Right lobe of liver (tissue), 6 donors: ENCODE results near the gene HSD17B2. TPM values are rescaled to one million over a fixed set of nuclear protein-coding genes. Genes with fewer than 3 reads are reported as not detected.

Experiments used
- ATAC-seq, 4 donors: fragments of 200-7000 bp; cut with Tn5 transposase; one replicate each; pipeline ENCODE4 v1.9.1; 2020; ENCODE audit warnings: mild to moderate bottlenecking in 4 of 4, moderate library complexity in 4 of 4
- DNase-seq, 3 donors: peaks; one replicate each; pipeline ENCODE4 v3.0.0-alpha.2; 2020
- H3K27ac ChIP-seq, 3 donors: fragments of 200-600 bp; one replicate each; pipeline ENCODE4 v1.8.0; 2022
- H3K27me3 ChIP-seq, 2 donors: fragments of 200-600 bp; one replicate each; pipeline ENCODE4 v1.8.0; 2022
- H3K36me3 ChIP-seq, 4 donors: fragments of 200-600 bp; sonication (generic) in 1 of 4; one replicate each; pipeline versions ENCODE4 v1.5.1 to v1.8.0; 2017 to 2022; ENCODE audit warnings: control low read depth in 1 of 4
- H3K4me1 ChIP-seq, 4 donors: fragments of 200-600 bp; sonication (generic) in 1 of 4; one replicate each; pipeline versions ENCODE4 v1.5.1 to v1.8.0; 2017 to 2022; ENCODE audit warnings: control low read depth in 1 of 4
- H3K4me3 ChIP-seq, 3 donors: fragments of 200-600 bp; one replicate each; pipeline ENCODE4 v1.8.0; 2022
- H3K9me3 ChIP-seq, 4 donors: fragments of 200-600 bp; sonication (generic) in 1 of 4; one replicate each; pipeline versions ENCODE4 v1.5.1 to v1.8.0; 2017 to 2022; ENCODE audit warnings: control low read depth in 1 of 4
- POLR2A ChIP-seq: fragments of 450-650 bp; IDR thresholded peaks from one replicate; pipeline ENCODE4 v1.6.1; 2017; ENCODE audit warnings: antibody characterized with exemption, mild to moderate bottlenecking
- WGBS: methylation state at CpG from one replicate; pipeline ENCODE4 v1.1.6; 2018; ENCODE audit warnings: low coverage, low lambda C conversion rate; ENCODE audit not compliant: insufficient coverage; ENCODE audit errors: missing lambda C conversion rate; 5-methylcytosine and 5-hydroxymethylcytosine counted together
- intact Hi-C, 2 donors: fragments of 100-400 bp; cut with DNase I; formaldehyde crosslinking; loops; one replicate each; pipeline versions ENCODE4 v1.11.2 to v1.14.1; 2022
- total RNA-seq, 6 experiments: library from RNA; depleted of rRNA in 2 of 6; stranded (reverse); fragments of >200 nt in 2 of 6; fragmentation: NEBNext Ultra II Directional in 3 of 6; extraction: Animal tissue kit (Norgen Biotek cat#: 25700) in 3 of 6; gene quantifications; one replicate each; pipeline versions ENCODE4 v1.1.0 to v1.2.4, GENCODE V29; 2016 to 2023
- TF ChIP-seq, protein P1 (sequence below), 4 donors: fragments of 200-600 bp in 3 of 4; fragments of 450-650 bp in 1 of 4; IDR thresholded peaks; one replicate each; pipeline versions ENCODE4 v1.5.1 to v1.8.0; 2016 to 2022; ENCODE audit warnings: antibody characterized with exemption in 4 of 4, mild to moderate bottlenecking in 2 of 4
- donor health status: DM: no; HTN: yes; CAD: no.
- donor health status: DM: no; HTN: no; CAD: no.
- donor health status: DM: no; HTN: no; CAD: no.
- donor health status: DM: no; HTN: yes; CAD: no.
- donor health status: DM: no; HTN: yes; CAD: no.

The HSD17B2 gene
- total RNA-seq, 6 experiments from 2014 or later, result 65.2 to 144 (median 84.7) TPM

GRCh38 chr16:82124651-82125050 lies 89.6 kb downstream of the HSD17B2 start:
- Histone ChIP-seq H3K9me3 (no peaks in the 10 kb centered on the region), H3K4me3 (no peak overlapping the region), H3K4me1 (peaks cover 0 to 9% (median 0%) of the 10 kb centered on the region in 4 donors), H3K27ac (no peak overlapping the region), H3K27me3 (no peaks in the 10 kb centered on the region), H3K36me3 (no peaks in the 10 kb centered on the region)
- intact Hi-C loops, result no loop called here
- ATAC-seq, result no peak
- TF ChIP-seq POLR2A, result no peak
- TF ChIP-seq, protein P1, sequence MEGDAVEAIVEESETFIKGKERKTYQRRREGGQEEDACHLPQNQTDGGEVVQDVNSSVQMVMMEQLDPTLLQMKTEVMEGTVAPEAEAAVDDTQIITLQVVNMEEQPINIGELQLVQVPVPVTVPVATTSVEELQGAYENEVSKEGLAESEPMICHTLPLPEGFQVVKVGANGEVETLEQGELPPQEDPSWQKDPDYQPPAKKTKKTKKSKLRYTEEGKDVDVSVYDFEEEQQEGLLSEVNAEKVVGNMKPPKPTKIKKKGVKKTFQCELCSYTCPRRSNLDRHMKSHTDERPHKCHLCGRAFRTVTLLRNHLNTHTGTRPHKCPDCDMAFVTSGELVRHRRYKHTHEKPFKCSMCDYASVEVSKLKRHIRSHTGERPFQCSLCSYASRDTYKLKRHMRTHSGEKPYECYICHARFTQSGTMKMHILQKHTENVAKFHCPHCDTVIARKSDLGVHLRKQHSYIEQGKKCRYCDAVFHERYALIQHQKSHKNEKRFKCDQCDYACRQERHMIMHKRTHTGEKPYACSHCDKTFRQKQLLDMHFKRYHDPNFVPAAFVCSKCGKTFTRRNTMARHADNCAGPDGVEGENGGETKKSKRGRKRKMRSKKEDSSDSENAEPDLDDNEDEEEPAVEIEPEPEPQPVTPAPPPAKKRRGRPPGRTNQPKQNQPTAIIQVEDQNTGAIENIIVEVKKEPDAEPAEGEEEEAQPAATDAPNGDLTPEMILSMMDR (IDR thresholded peaks at IDR 0.05), result no peak
- 81% methylated on average over 3 of the region's 3 CpGs for WGBS
- no peak for DNase-seq

GRCh38 chr16:82129881-82130280 lies 94.8 kb downstream of the HSD17B2 start:
- H3K4me3 ChIP-seq, result no peak overlapping the region
- intact Hi-C loops, result no loop called here
- H3K27ac ChIP-seq, result peak overlapping the region in 1 of 3 donors; percentile 20
- H3K27me3 ChIP-seq, result no peaks in the 10 kb centered on the region
- no peak for TF ChIP-seq POLR2A
- TF ChIP-seq, protein P1 (IDR thresholded peaks at IDR 0.05), result no peak
- DNase-seq, result no peak
- peaks cover 0 to 15% (median 0%) of the 10 kb centered on the region in 4 donors for H3K4me1 ChIP-seq
- H3K9me3 ChIP-seq, result no peaks in the 10 kb centered on the region
- ATAC-seq, result peak; percentile 20 to 94 (median 60)
- 51% methylated on average over 3 of the region's 3 CpGs for WGBS
- H3K36me3 ChIP-seq, result no peaks in the 10 kb centered on the region

DNA sequence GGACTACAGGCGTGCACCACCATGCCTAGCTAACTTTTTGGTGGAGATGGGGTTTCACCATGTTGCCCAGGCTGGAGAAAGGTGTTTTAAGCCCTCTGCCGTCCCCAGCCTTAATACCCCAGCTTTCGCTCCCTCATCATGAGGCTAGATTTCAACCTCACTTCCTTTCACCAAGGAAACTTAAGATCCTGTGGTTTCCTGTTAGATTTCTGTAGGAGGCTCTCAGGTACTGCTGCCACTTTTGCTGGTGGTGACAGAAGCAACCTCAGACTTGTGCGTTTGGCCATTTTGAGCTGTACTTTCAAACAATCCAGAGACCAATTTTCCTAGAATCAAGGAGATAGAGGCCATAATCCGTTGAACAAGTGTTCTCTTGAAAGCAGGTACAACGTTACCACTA lies 98.7 kb downstream of the HSD17B2 start:
- no peaks in the 10 kb centered on the region for H3K9me3 ChIP-seq
- no peak for ATAC-seq
- H3K4me1 ChIP-seq, result peaks cover 0 to 15% (median 0%) of the 10 kb centered on the region in 4 donors
- intact Hi-C loops, result no loop called here
- no peak overlapping the region for H3K4me3 ChIP-seq
- 72% methylated on average over 6 of the region's 6 CpGs for WGBS
- no peaks in the 10 kb centered on the region for H3K36me3 ChIP-seq
- TF ChIP-seq, protein P1 (IDR thresholded peaks at IDR 0.05), result no peak
- no peak for TF ChIP-seq POLR2A
- no peak overlapping the region for H3K27ac ChIP-seq
- no peak for DNase-seq
- H3K27me3 ChIP-seq, result no peaks in the 10 kb centered on the region

- no peaks in the 10 kb centered on the region for H3K36me3 ChIP-seq
- H3K27ac ChIP-seq, result no peak overlapping the region
- peaks cover 0 to 5% (median 0%) of the 10 kb centered on the region in 4 donors for H3K4me1 ChIP-seq
- intact Hi-C loops, result no loop called here
- H3K4me3 ChIP-seq, result no peak overlapping the region
- no peak for DNase-seq
- no peak for ATAC-seq
- TF ChIP-seq, protein P1 (IDR thresholded peaks at IDR 0.05), result no peak
- no peak for TF ChIP-seq POLR2A
- H3K9me3 ChIP-seq, result no peaks in the 10 kb centered on the region
- no peaks in the 10 kb centered on the region for H3K27me3 ChIP-seq
- WGBS, result 92% methylated on average over 8 of the region's 8 CpGs
These were observed 99.8 kb downstream of the HSD17B2 start for GRCh38 chr16:82134846-82135245.

- Histone ChIP-seq H3K27ac (no peak overlapping the region), H3K4me3 (no peak overlapping the region), H3K9me3 (no peaks in the 10 kb centered on the region), H3K4me1 (no peaks in the 10 kb centered on the region), H3K27me3 (no peaks in the 10 kb centered on the region), H3K36me3 (no peaks in the 10 kb centered on the region)
- intact Hi-C loops, result no loop called here
- TF ChIP-seq, protein P1 (IDR thresholded peaks at IDR 0.05), result no peak
- no peak for TF ChIP-seq POLR2A
- ATAC-seq (peak; percentile 66 to 94 (median 85)), DNase-seq (no peak)
- 29% methylated on average over 8 of the region's 8 CpGs for WGBS
These were observed 100.8 kb downstream of the HSD17B2 start for GRCh38 chr16:82135844-82136243.
